ENCODE measurements around the gene UQCRC1. TPM values are rescaled to one million over a fixed set of nuclear protein-coding genes. Genes with fewer than 3 reads are reported as not detected.

Gene UQCRC1
- total RNA-seq, result 300 and 343 TPM in 2 replicates

GRCh38 chr3:48609088-48610005, at the start of gene UQCRC1:
UQCRC1 (minus strand) TSS chr3:48609646; CDS start chr3:48609620, 26 bp downstream.

GRCh38 chr3:48635222-48636021, 26.0 kb upstream of the UQCRC1 start, which contains the start of gene SLC26A6:
SLC26A6 (minus strand) TSS chr3:48635461; CDS start chr3:48635393, 68 bp downstream.

GRCh38 chr3:48621461-48621869, 12.0 kb upstream of the UQCRC1 start, which contains the start of gene TMEM89:
TMEM89 (minus strand) TSS chr3:48621769; CDS start chr3:48621756, 13 bp downstream.

GRCh38 chr3:48595075-48595525, 14.3 kb downstream of the UQCRC1 start, which contains the start of gene COL7A1:
COL7A1 (minus strand) TSS chr3:48595329; CDS start chr3:48595159, 170 bp downstream.

GRCh38 chr3:48563382-48563918, 46.0 kb downstream of the UQCRC1 start, which contains the start of gene UCN2:
UCN2 (minus strand) TSS chr3:48563781; CDS start chr3:48563124, 657 bp downstream.

GRCh38 chr3:48556796-48557626, 52.4 kb downstream of the UQCRC1 start, which contains the start of gene PFKFB4:
PFKFB4 (minus strand) TSS chr3:48556803; CDS start chr3:48556777, 26 bp downstream.

Other genes with a start within 250 kb of the UQCRC1 start
- gene FBXW12, start 237.4 kb downstream of the UQCRC1 start, total RNA-seq, result not detected in 2 replicates
- 22.6 and 24.9 TPM in 2 replicates for gene PLXNB1, start 179.6 kb downstream of the UQCRC1 start, total RNA-seq
- gene CCDC51, start 169.5 kb downstream of the UQCRC1 start, total RNA-seq, result 14.2 and 18.4 TPM in 2 replicates
- 350 and 477 TPM in 2 replicates for gene TMA7, start 169.4 kb downstream of the UQCRC1 start, total RNA-seq
- 6.6 and 7.6 TPM in 2 replicates for gene ATRIP, start 162.9 kb downstream of the UQCRC1 start, total RNA-seq
- gene SHISA5, start 105.5 kb downstream of the UQCRC1 start, total RNA-seq, result 118 and 125 TPM in 2 replicates
- gene PFKFB4, start 52.8 kb downstream of the UQCRC1 start, total RNA-seq, result 1.4 and 6.6 TPM in 2 replicates
- gene UCN2, start 45.9 kb downstream of the UQCRC1 start, total RNA-seq, result 0.09 TPM in 1 of 2 replicates, not detected in the other
- 0.18 and 1.4 TPM in 2 replicates for gene COL7A1, start 14.3 kb downstream of the UQCRC1 start, total RNA-seq
- not detected in 2 replicates for gene TMEM89, start 12.1 kb upstream of the UQCRC1 start, total RNA-seq
- 10.6 and 23.9 TPM in 2 replicates for gene SLC26A6, start 25.8 kb upstream of the UQCRC1 start, total RNA-seq
- 0.18 and 0.47 TPM in 2 replicates for gene CELSR3, start 53.2 kb upstream of the UQCRC1 start, total RNA-seq
- gene NCKIPSD, start 76.3 kb upstream of the UQCRC1 start, total RNA-seq, result 4.7 and 6.9 TPM in 2 replicates
- 55.1 and 57.7 TPM in 2 replicates for gene IP6K2, start 107.6 kb upstream of the UQCRC1 start, total RNA-seq
- 34.9 and 40.2 TPM in 2 replicates for gene PRKAR2A, start 238.2 kb upstream of the UQCRC1 start, total RNA-seq